ENCODE results near the gene SLC26A11. TPM values are rescaled to one million over a fixed set of nuclear protein-coding genes. Genes with fewer than 3 reads are reported as not detected.

SLC26A11 gene
- polyA plus RNA-seq, 1 donor (not counting 4 experiments of a cell fraction or from before 2014, with no cell fraction given) = 2.2 TPM

- Histone ChIP-seq H3K4me2 (ENCODE audit: control insufficient read depth, extremely low read depth, insufficient read depth, low read depth, low read length) (peak overlapping the region; percentile 70), H4K20me1 (ENCODE audit: control insufficient read depth, extremely low read depth, insufficient read depth, low read length) (no peaks in the 10 kb centered on the region), H3K79me2 (ENCODE audit: control insufficient read depth, insufficient read depth, low read length) (peaks cover 14% of the 10 kb centered on the region), H3K9ac (ENCODE audit: control insufficient read depth, extremely low read depth, insufficient read depth, low read length) (peak overlapping the region; percentile 81), H3K4me3 (ENCODE audit: control insufficient read depth in 2 of 3, extremely low read depth in 1 of 3, insufficient read depth in 2 of 3, low read depth in 1 of 3, low read length in 3 of 3) (peak overlapping the region in 2 of 3 experiments; percentile 51 to 53), H3K27me3 (ENCODE audit: control insufficient read depth, extremely low read depth, insufficient read depth, low read length) (no peaks in the 10 kb centered on the region), H3K27ac (ENCODE audit: control insufficient read depth, insufficient read depth, low read length) (peak overlapping the region; percentile 67), H2AFZ (ENCODE audit: control insufficient read depth, low read length) (no peak overlapping the region), H3K9me1 (ENCODE audit: control insufficient read depth, extremely low read depth, insufficient read depth, low read length) (no peaks in the 10 kb centered on the region), H3K4me1 (ENCODE audit: control insufficient read depth, extremely low read depth, insufficient read depth, low read length) (peaks cover 40% of the 10 kb centered on the region), H3K36me3 (ENCODE audit: control insufficient read depth in 2 of 2, extremely low read depth in 1 of 2, insufficient read depth in 2 of 2, low read length in 2 of 2) (peaks cover 5 to 8% of the 10 kb centered on the region in 2 experiments), H3K9me3 (ENCODE audit: control insufficient read depth, low read depth, low read length) (no peaks in the 10 kb centered on the region)
- no peak for FAIRE-seq
- TF ChIP-seq CTCF (optimal IDR thresholded peaks at IDR 0.05 in 1 of 3, IDR thresholded peaks at IDR 0.05 in 1 of 3, conservative IDR thresholded peaks at IDR 0.05 in 1 of 3; ENCODE audit: extremely low read depth in 1 of 3, insufficient read depth in 2 of 3, low read length in 3 of 3) = no peak
- TF ChIP-seq EZH2 (IDR thresholded peaks at IDR 0.05; ENCODE audit: low read length) = no peak
- dilution Hi-C loops (cut with MboI; ENCODE audit: extremely low pct_ligation_motif_present, low sequenced_read_pairs) = no loop called here
- DNase-seq (ENCODE audit: low read depth, low spot score) = no peak
These were observed 39.3 kb downstream of the SLC26A11 start for GRCh38 chr17:80259457-80260068.

GRCh38 chr17:80260069-80260535 is 39.9 kb downstream of the SLC26A11 start:
- Histone ChIP-seq H3K4me3 (ENCODE audit: control insufficient read depth in 2 of 3, extremely low read depth in 1 of 3, insufficient read depth in 2 of 3, low read depth in 1 of 3, low read length in 3 of 3) (peak overlapping the region; percentile 14 to 53 (median 51)), H3K36me3 (ENCODE audit: control insufficient read depth in 2 of 2, extremely low read depth in 1 of 2, insufficient read depth in 2 of 2, low read length in 2 of 2) (peaks cover 6 to 8% of the 10 kb centered on the region in 2 experiments), H3K4me2 (ENCODE audit: control insufficient read depth, extremely low read depth, insufficient read depth, low read depth, low read length) (peak overlapping the region; percentile 70), H3K9me1 (ENCODE audit: control insufficient read depth, extremely low read depth, insufficient read depth, low read length) (no peaks in the 10 kb centered on the region), H3K27ac (ENCODE audit: control insufficient read depth, insufficient read depth, low read length) (peak overlapping the region; percentile 67), H3K9me3 (ENCODE audit: control insufficient read depth, low read depth, low read length) (no peaks in the 10 kb centered on the region), H3K79me2 (ENCODE audit: control insufficient read depth, insufficient read depth, low read length) (peaks cover 14% of the 10 kb centered on the region), H3K4me1 (ENCODE audit: control insufficient read depth, extremely low read depth, insufficient read depth, low read length) (peaks cover 35% of the 10 kb centered on the region), H4K20me1 (ENCODE audit: control insufficient read depth, extremely low read depth, insufficient read depth, low read length) (no peaks in the 10 kb centered on the region), H3K27me3 (ENCODE audit: control insufficient read depth, extremely low read depth, insufficient read depth, low read length) (no peaks in the 10 kb centered on the region), H2AFZ (ENCODE audit: control insufficient read depth, low read length) (no peak overlapping the region), H3K9ac (ENCODE audit: control insufficient read depth, extremely low read depth, insufficient read depth, low read length) (peak overlapping the region; percentile 81)
- FAIRE-seq = no peak
- DNase-seq (ENCODE audit: low read depth, low spot score) = no peak
- TF ChIP-seq CTCF (optimal IDR thresholded peaks at IDR 0.05 in 1 of 3, IDR thresholded peaks at IDR 0.05 in 1 of 3, conservative IDR thresholded peaks at IDR 0.05 in 1 of 3; ENCODE audit: extremely low read depth in 1 of 3, insufficient read depth in 2 of 3, low read length in 3 of 3) = peak in 1 of 3 experiments; percentile 0
- TF ChIP-seq EZH2 (IDR thresholded peaks at IDR 0.05; ENCODE audit: low read length) = no peak
- dilution Hi-C loops (cut with MboI; ENCODE audit: extremely low pct_ligation_motif_present, low sequenced_read_pairs) = no loop called here
